A172 (cell line): Measurements from ENCODE around the gene FSHR. TPM values are rescaled to one million over a fixed set of nuclear protein-coding genes. Genes with fewer than 3 reads are reported as not detected.

Source experiments
- DNase-seq: peaks from one replicate; pipeline ENCODE4 v3.0.0-alpha.2; 2015; ENCODE audit warnings: low spot score
- total RNA-seq: library from RNA; depleted of rRNA; stranded (reverse); fragments of >200 nt; shearing (Covaris generic); gene quantifications from 2 replicates; pipeline ENCODE4 v1.2.3, GENCODE V29; 2014; rRNA removed

Gene FSHR, protein sequence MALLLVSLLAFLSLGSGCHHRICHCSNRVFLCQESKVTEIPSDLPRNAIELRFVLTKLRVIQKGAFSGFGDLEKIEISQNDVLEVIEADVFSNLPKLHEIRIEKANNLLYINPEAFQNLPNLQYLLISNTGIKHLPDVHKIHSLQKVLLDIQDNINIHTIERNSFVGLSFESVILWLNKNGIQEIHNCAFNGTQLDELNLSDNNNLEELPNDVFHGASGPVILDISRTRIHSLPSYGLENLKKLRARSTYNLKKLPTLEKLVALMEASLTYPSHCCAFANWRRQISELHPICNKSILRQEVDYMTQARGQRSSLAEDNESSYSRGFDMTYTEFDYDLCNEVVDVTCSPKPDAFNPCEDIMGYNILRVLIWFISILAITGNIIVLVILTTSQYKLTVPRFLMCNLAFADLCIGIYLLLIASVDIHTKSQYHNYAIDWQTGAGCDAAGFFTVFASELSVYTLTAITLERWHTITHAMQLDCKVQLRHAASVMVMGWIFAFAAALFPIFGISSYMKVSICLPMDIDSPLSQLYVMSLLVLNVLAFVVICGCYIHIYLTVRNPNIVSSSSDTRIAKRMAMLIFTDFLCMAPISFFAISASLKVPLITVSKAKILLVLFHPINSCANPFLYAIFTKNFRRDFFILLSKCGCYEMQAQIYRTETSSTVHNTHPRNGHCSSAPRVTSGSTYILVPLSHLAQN
- not detected in 2 replicates for total RNA-seq

DNA sequence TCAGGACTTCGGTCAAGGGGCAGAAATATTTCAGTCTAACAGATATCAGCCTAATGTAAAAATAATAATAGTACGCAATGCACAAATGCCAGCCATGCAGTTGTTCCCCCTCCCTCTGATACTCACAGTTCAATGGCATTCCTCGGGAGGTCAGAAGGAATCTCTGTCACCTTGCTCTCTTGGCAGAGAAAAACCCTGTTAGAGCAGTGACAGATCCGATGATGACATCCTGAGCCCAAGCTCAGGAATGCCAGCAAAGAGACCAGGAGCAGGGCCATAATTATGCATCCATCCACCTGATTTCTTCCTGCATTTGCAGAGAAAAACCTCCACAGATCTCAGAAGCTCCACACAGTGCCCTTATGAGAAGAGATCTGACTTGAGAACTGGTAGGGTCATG, at the start of gene FSHR:
FSHR (minus strand) TSS at position 376 of the 400 bp plus-strand sequence; CDS start at position 278, 98 bp downstream.
- DNase-seq: no peak

DNA sequence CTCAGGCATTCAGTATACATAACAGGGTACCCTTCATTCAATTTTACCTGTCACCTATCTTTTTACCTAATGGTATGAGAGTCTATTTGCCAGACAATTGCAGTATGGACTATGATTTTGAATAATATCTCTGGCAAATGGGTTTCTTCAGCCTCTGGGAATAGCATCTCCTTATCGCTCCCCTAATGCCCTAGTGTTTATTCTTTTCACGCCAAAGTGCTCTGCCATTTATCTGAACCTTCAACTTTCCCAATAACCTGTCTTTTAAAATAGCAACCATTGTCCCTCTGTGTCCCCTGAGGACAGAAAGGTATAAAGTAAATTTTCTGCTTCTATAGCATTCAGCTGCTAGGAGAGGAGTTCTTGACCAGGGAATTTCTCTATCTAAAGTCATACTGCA, 45.0 kb upstream of the FSHR start:
- no peak for DNase-seq

DNA sequence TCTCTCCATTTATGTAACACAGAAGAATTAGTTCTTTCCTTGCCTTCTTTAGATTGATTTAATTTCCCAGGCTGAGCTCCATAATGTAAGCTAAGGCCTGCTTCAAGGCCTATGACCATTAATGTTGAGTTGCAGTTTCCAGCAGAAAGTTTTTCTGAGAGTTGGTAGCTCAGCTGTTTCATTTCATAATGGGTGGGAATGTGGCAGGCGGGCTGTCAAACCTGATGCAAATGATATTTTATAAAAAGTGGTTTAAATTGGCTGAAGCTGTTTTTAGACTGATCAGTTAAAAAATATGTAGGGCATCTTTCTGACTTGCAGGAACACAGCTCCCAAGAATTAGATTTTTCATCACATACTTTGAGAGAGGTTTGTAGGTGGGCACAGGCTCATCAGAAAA, 40.4 kb upstream of the FSHR start:
- no peak for DNase-seq

DNA sequence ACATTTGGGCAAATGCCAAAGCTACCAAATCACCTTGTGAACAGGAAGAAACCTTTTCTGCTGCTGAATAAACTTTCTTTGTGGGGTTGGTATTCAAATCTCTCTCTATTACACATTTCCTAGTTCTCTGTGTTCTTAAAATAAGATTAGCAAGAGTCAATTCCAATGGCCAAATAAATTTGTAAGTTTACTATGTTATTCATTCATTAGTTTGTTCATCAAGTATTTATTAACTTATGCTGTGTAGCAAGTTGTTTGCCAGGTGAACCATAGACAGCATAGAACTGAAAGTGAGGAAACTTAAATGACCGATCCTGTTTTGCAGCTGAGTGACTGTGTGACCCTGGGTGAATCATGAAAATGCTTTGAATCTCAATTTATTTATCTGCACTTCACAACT, 37.7 kb upstream of the FSHR start:
- no peak for DNase-seq

DNA sequence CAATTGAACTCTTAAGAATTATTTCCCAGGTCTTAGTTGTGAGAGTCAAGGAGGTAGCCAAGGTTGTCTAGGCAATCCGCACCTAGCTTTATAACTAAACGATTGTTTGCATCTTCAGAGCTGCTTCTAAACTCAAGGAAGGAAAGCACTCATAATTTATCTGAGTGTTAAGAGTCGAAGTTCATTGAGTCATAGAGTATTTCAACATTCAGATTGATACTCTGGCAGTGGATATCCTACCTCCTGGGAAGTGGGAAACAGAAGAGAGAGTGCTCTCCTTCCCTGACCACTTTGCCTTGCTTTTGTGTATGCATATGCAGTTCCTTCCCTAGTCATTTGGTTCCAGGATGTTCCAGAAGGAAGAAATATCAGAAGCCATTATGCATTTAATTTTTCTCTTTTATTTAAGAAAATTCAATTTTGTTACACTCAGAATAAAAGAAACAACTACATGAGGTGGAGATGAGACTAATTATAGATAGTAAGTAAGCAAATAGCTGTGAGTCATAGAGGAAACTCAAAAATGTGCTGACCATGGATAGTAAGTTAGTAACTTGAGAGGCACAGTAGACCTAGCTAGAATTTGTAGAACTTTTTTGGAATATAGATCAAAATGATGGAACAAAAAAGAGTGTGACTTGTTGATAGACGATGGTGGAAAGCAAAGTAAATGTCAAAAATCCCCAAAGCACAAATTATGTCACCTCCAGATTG, 35.4 kb upstream of the FSHR start:
- DNase-seq: no peak

DNA sequence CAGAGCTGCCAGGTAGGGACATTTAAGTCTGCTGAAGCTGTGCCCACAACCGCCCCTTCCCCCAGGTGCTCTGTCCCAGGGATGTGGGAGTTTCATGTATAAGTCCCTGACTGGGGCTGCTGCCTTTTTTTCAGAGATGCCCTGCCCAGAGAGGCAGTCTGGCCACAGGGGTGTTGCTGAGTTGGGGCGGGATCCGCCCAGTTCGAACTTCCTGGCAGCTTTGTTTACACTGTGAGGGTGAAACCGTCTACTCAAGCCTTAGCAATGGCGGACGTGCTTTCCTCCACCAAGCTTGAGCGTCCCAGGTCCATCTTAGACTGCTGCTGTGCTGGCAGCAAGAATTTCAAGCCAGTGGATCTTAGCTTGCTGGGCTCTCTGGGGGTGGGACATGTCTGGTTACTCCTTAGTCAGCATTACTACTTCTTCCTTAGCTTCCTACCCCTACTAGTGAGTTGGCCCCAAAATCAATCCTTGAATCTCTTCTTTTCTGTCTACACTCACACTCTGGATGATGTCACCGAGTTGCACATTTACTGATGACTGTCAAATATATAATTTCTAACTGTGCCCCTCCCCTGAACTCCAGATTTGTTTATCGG, 31.8 kb upstream of the FSHR start:
- no peak for DNase-seq

DNA sequence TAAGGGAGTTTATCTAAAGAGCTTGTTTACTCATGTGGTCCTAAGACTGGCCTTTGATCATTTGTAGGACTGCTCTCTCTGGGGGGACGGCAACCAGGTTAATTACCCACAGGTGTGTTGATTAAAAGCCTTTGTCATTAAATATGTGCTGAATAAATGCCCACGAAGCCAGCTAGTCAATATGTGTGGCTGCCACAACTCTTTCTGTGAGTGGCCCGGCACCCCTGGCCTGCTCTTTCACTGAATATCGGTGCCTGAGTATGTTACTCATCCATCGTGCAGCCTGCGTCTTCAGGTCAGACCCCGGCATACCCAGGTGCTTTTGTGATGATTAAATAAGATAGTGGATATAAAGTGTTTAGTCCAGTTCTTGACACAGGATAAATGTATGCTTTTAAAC, 24.3 kb upstream of the FSHR start:
- DNase-seq: no peak

DNA sequence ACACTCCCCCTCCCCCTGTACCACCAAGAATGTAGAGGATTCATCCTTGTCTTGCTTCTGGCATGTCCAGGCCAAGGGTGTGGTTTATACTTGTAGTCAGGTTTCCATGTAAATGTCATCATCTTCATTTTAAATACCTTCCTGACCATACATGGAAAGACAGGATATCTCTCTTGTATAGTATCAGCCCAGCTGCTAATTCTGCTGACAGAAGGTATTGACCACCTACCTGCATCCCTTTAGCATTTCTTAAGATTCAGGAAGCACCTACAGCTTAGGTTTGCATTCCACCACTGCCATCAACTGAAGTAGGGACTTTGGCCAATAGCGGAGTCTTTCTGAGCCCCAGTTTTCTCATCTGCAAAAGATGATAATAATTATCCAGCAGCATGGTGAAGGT, 22.9 kb upstream of the FSHR start:
- no peak for DNase-seq

DNA sequence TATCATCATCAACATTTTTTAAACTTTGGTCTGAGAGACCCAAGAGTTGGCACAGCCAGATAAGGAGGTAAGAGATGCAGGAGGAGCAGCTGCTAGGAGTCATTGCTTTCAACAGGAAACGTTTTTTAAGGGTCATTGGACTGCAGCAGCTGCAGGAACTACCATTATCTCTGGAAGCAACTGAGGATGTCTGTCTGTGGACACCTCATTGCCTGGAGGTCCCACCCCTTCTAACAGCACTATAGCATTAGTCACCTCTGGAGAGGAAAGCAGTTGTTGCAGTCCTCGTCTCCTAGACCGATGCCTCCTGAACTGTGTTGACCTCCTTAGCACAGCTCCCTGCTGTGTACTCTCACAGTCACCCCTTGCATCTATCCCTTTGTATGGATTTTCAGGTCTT, 21.5 kb upstream of the FSHR start:
- DNase-seq: no peak

DNA sequence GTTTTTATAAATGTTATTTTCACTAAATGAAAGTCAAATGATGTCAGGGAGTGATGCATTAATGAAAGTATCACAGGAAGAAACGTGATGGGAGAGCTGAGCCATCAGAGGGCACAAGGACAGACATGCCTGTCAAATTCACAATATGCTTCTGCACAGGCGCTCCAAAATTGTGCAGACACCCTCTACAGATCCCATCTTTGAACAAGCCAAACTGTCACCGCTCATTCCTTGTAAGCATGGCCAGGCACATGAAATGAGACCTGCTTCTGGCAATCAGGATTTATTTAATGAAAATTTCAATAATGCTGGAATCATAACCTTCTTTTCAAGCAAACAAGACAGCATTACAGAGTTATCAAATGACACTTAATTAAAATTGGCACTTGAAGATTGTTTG, 20.4 kb upstream of the FSHR start:
- no peak for DNase-seq

DNA sequence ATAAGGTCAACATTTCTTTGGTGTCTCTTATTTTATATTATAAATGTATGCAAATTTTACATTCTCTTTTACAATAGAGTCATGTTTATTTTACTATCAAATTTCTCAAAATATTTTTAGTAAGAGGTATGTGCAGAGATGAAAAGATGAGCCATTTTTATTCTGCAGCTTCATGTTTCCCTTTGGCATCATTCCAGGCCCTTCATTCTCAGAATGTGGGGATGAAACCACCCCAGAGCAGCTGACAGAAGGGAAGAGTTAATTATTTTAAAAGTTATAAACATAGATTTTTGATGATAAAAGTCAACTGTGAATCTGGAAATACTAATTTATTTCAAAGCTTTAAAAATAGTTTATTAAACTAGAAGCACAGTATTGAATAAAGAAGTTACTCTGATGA, 12.8 kb upstream of the FSHR start:
- DNase-seq: no peak

DNA sequence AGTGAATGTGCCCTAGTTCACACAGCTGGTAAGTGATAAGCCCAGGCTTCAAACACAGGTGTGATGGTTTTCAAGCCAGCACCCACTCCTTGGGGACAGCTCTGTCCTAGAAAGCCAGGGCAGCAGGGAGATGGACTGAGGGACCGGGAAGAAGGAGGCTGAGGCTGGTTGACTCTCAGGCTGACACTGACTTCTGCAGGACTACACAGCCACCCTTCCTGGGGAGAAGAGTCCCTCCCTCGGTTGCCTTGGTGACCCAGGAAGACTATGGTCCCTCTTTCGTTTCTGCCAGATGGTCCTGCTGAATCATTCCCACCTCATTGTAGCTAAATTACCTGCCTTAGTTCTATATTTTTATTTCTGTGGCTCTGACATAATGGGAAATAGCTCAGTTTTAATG, 11.3 kb upstream of the FSHR start:
- DNase-seq: no peak

DNA sequence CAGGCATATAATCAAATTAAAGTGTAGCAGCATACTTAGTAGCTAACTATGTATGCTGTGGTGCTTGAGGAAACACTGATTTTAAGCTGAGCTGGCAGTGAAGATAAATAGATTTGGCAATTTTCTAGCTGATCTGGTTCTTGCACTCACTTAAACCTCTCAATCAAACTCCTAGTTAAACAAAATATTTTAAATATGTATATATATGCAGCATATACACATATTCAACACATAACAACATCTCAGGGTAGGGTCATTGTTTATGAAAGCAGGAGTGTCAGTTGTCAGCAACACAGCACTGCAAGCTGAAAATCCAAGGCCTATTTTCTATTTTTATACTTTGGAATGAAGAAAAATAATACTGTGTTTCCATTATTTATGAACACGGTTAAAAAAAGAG, 10.4 kb upstream of the FSHR start:
- no peak for DNase-seq

DNA sequence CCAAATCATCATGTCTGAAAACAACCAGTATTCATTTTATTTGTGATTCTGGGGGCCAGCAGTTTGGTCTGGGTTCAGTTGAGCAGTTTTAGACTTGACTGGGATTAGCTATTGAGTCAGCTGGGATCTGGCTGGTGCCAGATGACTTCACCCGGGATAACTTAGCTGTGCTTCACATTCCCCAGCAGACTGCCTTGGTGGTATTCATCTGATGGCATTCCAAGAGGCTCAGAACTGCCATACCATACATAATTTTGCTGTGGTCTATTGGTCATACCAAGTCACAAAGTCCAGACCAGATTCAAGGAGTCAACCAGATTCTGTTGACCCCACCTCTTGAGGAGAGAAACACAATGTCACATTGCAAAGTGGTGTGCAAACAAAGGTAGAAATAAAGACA, 7.8 kb upstream of the FSHR start:
- DNase-seq: no peak

DNA sequence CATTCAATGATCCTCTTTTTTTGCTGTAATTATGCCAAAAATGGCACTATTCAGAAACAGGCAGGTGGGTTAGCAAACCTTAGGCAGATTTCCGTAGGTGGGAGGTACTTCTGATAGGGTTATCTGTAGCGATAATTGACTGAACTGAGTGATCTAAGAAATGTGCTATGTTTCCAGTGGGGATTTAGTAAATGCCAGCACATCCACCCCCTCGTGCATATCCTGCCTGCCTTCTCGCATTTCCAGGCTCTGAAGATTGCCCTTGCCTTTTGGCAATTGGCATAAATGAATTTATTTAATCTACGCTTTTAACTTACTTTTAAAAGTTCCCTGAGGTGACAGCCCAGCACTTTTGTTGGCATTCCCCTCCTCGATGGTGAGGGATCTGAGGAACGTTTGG, 576 bp upstream of the FSHR start:
- no peak for DNase-seq

DNA sequence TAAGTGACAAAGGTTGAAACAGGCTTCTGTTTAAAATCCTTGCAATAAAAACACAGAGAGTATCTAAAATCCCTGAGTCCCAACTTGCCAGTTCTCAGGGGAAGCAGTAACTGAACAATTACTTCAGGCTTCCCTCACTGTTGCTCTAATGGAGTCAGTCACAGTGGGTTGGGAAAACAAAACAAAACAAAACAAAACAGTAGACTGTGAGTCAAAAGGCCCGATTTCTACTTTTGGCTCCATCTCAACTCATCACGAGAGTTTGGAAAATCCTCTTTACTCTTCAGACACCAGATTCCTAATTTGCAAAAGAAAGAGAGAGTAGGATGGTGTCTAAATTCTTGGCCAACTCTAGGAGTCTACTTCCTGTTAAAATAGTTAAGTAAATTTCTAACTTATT, 1.1 kb downstream of the FSHR start:
- DNase-seq: no peak

DNA sequence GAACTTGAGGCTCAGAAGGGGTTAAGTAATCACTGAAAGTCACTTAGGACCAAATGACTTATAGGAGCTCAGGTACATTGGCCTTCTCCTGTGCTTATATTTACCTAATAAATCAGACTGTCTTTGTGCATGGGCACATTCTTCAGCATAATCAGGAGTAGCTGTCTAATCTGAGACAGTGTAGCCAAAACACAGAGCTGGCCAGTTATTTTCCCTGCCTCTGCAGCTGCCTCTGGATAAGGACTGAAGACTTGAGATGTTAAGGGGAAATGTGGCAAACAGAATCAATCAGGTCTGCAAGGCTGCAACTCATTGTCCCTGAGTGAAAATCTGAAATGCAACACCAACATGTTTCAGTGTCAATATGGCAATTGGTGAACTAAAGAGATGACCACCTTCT, 1.5 kb downstream of the FSHR start:
- no peak for DNase-seq

DNA sequence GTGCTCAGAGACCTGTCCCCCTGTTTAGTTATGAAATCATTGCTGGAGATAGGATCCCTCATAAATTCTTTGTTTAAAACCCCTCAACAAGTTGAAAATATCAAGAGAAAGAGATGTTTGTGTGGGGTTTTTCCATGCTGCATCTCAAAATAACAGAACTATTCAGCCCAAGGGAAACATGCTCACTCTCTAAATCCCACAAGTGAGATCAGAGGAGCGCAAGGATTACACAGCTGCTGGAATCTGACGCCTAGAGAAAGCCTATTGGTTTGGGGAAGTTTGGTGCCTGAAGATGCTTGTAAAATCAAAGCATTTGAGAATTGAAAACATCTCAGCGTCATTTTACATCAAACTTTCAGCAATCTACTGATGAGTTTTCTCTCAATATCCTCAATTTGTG, 7.9 kb downstream of the FSHR start:
- no peak for DNase-seq

DNA sequence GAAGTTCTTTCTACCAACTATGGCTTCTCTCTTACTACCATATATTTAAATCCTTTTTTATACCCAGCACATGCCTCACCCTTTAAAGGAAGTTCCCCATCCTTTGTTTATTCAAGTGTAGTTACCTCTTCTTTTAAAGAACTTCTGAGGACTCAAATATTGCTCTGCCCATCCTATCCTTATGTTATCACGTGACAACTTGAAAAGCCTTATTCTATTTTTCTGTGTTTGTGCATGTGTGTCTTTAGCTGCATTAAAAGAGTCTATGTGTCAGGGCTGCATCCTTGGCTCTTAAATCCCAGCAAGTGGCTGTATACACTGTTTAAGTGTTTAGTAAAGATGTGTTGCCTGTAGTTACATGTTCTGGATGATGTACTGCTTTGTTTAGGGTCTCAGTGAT, 22.5 kb downstream of the FSHR start:
- no peak for DNase-seq

DNA sequence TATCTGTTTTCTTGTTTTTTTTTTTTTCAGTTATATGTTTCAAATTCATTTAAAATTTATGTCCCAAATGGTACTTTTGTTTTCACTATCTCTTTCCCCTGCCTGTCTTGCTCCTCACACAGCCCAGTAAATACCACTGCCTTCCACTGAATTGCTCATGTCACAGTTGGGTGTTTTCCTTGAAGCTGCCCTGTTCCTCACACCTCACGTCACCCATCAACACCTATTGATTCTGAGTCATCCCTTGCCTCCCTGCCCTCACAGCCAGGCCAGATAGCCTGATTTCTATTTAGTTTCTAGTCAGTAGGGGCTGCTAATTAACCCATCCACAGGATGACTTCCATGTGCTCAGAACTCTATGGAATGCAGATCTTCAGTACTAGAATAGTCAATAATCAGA, 25.3 kb downstream of the FSHR start:
- no peak for DNase-seq

DNA sequence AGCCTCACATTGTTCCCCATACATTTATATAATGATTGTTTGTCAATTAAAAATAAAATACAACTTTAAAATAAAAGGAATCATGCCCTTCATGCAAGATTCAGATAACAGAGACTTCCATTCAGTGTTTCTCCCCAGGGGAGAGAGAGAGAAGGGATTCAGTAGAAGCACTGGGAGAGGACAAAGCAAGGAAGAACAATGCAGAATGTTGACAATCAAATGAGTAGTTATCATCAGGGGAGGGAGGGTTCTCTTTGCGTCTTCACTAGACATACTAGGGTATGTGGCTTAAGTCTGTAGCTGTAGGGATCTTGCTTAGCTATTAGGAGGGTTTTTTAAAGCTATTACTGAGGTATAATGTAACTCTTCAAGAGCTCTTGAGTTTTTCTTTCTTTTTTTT, 30.7 kb downstream of the FSHR start:
- no peak for DNase-seq

DNA sequence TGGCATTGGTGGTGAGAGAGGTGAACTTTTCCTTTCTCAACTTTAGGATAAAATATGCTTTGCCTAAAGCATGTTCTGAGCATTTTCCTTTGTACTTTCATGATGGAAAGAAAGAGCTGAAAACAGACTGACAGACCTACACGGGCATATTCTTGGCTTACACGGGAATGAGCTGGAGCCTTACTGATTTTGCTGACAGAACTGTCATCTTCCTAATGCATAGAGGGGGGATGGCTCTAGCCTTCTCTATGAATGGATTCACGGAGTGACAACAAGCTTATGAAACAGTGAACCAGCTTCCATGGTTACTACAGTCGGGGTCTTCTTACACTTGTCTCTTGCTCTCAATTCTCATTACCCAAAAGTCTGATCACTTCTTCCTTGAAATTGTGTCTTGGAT, 32.2 kb downstream of the FSHR start:
- no peak for DNase-seq

DNA sequence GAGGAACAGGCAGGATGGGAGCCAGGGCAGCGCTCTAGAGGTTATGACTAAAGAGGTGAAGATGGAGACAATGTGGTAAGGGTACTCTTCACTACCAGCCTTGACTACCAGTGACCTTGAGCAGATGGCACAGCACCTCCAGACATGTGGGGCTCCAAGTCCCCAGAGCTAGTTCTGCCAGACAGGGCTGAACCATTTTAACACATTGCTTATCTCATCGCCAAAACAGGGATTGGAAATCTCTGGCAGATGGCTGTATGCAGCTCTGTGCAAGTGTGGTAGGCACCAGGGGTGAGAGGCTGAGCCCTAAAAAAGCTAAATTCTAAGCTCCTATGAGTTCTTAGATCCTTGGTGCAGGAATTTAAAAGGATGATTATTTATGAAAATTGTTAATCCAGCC, 41.3 kb downstream of the FSHR start:
- no peak for DNase-seq
